Loucy (cell line): ENCODE data around the gene LMF1.

Experiments
- CTCF ChIP-seq: fragments of 200-600 bp; sonication (generic); conservative IDR thresholded peaks from 2 replicates; pipeline ENCODE4 v1.5.1; 2014; ENCODE audit warnings: mild to moderate bottlenecking, antibody characterized with exemption, low read length
- EZH2phosphoT487 ChIP-seq: fragments of 200-600 bp; IDR thresholded peaks from 2 replicates; pipeline ENCODE4 v1.6.1; 2018; ENCODE audit warnings: antibody characterized with exemption, mild to moderate bottlenecking, moderate library complexity, borderline replicate concordance

- no peak for TF ChIP-seq CTCF
- TF ChIP-seq EZH2phosphoT487, result no peak
Measured at GRCh38 chr16:1012135-1012534, 41.4 kb upstream of the LMF1 start.
